Right ventricle myocardium inferior (tissue), 1 donor: ENCODE results near the gene LRRC3B. TPM values are rescaled to one million over a fixed set of nuclear protein-coding genes. Genes with fewer than 3 reads are reported as not detected.
"Not testable (repeated sequence)": the region's sequence is repeated elsewhere in the genome, so short reads cannot be mapped to it uniquely, and the experiment has no call there.

Experiments used
- ATAC-seq: fragments of 200-7000 bp; cut with Tn5 transposase; one replicate; pipeline ENCODE4 v1.9.1; 2020; ENCODE audit warnings: mild to moderate bottlenecking, moderate library complexity
- DNase-seq: peaks from one replicate; pipeline ENCODE4 v3.0.0; 2021; ENCODE audit errors: missing footprints
- intact Hi-C: fragments of 100-400 bp; cut with DNase I; formaldehyde crosslinking; loops from one replicate; pipeline ENCODE4 v1.11.0; 2022
- long read RNA-seq: library from polyadenylated mRNA; unstranded; transcript quantifications from one replicate; pipeline ENCODE4 v2.0.0, GENCODE V29; 2021
- total RNA-seq: library from RNA; stranded (reverse); fragmentation: NEBNext Ultra II Directional; extraction: Animal tissue kit (Norgen Biotek cat#: 25700); gene quantifications from one replicate; pipeline ENCODE4 v1.2.1, GENCODE V29; 2021
- donor health status: DM: no; HTN: yes; CAD: no; lungs with severe emphysema.

The LRRC3B gene
- total RNA-seq = 0.38 TPM
- long read RNA-seq = 0 reads

DNA sequence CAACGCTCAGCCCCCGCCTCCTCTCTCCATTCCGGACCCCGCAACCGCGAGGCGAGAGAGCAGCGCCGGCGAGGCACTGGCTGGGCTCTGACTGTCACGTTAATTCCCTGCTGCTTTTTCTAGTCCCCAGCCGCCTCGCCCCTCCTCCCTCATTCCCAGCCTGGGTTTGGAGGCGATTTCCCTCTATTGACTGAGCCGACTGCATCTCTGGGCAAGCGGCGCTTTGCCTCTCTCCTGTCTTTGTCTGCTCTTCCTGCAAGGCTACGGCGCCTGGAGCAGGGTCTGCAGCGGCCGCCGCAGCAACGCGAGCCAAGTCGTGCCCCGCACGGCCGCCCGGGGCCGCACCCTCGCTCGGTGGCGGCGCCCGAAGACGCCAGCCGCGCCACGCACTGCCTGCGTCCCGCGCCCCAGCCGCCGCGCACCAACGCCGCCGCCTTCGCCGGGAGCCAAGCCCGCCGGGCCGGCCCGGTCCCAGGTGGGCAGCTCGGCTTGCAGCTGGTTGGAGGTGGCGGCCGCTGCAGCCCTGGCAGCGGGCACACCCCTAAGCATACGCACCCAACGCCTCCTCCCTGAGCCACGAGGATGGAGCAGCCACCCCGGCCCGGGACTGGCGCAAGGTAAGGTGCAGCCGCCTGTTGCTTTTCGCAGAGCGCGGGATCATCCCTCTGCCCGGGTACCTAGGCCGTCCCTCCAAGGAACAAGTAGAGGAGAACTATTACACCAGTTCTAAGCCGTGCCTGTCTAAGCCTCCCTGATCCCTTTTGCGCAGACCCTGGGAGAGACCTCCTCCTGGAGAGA, at the start of gene LRRC3B:
Gene LRRC3B (plus strand): TSS at position 152 of the 798 bp plus-strand sequence. CDS start 86,901 bp downstream, outside the sequence.
- DNase-seq = no peak
- no peak for ATAC-seq
- intact Hi-C loops = no loop called here

GRCh38 chr3:26574766-26575165, 47.8 kb upstream of the LRRC3B start:
- intact Hi-C loops = no loop called here
- ATAC-seq (no peak), DNase-seq (no peak)

GRCh38 chr3:26579116-26579515, 43.5 kb upstream of the LRRC3B start:
- DNase-seq (no peak), ATAC-seq (no peak)
- intact Hi-C loops = no loop called here

DNA sequence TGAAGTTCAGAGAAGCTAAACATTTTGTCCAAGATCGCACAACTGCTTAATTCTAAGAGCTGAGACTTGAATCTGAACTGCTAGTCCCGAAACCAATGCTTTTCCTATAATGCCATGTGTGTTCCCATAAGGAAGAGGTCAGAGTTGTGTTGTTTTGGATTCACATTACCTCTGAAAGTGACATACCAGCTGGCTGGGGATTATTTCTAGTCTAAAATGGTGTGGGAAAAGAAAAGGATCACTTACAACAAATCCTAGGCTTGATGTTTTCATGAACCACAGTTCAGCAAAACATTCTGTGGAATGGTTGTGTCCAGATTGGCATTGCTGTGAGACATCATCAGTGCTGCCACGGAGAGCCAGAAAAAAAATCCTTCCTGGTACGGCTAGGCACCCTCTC, 35.0 kb upstream of the LRRC3B start:
- ATAC-seq (no peak), DNase-seq (no peak)
- intact Hi-C loops = no loop called here

GRCh38 chr3:26588931-26589330, 33.6 kb upstream of the LRRC3B start:
- DNase-seq = no peak
- intact Hi-C loops = no loop called here
- ATAC-seq = no peak

DNA sequence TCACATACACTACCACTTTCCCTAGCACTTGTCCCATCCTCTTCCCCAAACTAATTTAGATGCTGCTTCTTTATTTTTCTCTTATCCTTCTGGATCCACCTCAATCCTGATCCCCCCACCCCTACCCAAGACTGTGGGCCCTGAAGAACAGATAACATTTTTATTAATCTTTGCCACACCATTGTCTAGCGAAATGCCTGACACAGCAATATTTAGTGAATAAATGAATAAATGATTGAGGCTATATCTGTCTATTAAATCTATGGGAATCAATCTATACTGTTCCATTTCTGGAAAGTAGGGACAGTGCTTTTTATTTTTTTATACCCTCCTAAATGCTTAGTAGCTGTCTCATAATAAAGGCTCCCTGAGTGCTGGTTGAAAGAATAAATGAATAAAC, 32.9 kb upstream of the LRRC3B start:
- ATAC-seq (no peak), DNase-seq (no peak)
- intact Hi-C loops = no loop called here

GRCh38 chr3:26590919-26591484, 31.6 kb upstream of the LRRC3B start:
- no peak for DNase-seq
- intact Hi-C loops = no loop called here
- ATAC-seq = no peak

DNA sequence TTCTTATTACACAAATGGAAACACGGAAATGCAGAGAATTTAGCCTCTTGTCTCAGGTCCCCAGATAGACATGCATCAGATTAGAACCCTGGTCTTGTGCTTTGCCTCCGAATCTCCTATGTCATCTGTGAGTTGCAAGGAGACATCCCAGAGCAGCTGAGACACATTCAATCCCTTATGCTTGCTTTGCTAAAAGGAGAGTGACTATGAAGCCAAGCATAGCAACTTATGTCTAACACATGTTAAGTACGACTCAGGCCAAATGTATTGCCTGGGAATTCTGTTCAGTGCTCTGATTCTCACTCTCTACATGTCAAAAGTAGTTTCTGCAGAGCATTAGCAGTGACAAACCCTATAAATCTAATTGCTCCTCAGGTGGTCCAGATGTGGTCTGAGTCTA, 30.6 kb upstream of the LRRC3B start:
- intact Hi-C loops = no loop called here
- DNase-seq (no peak), ATAC-seq (no peak)

DNA sequence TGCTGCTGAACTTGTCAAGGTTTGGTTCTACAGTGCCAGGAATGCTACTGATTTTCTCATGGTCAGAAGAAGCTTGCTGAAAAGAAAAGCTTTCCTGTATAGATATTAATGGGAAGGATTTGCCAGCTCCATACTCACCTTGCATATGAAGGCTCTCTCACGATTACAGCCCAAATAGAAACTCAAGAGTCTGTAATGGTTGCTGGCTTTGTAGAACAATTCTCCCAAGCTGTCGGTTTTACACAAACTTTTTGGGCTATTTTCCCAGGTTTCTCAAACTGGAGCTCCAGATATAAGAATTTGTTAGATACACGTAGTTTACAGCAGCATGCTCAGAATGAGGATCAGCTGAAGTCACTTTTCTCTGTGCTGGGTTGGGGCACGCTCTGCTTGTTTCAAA, 30.1 kb upstream of the LRRC3B start:
- intact Hi-C loops = no loop called here

DNA sequence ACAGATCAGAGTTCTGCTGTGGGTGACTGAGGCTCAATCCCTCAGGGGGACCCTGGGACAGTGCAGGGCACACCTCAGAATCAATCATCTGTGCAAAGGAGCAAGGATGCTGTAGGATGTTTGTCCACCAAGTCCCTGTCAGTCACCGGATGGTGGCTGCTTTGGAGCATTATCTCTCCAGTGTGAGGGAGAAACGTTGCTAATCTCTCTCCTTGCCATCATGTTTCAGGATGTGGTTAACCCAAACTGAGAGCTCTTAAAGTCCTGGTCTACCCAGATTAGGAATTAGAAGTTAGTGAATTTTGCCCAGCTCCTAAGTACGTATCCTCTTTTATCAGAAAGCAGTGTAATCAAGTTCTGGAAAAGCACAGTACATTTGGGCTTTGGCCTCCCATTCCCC, 26.2 kb upstream of the LRRC3B start:
- ATAC-seq (no peak), DNase-seq (no peak)
- intact Hi-C loops = no loop called here

More for the DNA sequence above, 30.1 kb upstream of the LRRC3B start:
- ATAC-seq (no peak), DNase-seq (no peak)

DNA sequence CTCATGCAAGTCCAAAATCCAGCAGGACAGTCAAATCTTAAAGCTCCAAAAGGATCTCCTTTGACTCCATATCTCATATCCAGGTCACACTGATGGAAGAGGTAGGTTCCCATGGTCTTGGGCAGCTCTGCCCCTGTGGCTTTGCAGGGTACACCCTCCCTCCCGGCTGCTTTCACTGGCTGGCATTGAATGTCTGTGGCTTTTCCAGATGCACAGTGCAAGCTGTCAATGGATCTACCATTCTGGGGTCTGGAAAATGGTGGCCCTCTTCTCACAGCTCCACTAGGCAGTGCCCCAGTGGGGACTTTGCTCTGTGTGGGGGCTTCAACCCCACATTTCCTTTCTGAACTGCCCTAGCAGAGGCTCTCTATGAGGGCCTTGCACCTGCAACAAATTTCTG, 19.3 kb upstream of the LRRC3B start:
- intact Hi-C loops, ATAC-seq, DNase-seq: not testable (repeated sequence)

GRCh38 chr3:26603771-26604170, 18.8 kb upstream of the LRRC3B start:
- intact Hi-C loops, DNase-seq, ATAC-seq: not testable (repeated sequence)

DNA sequence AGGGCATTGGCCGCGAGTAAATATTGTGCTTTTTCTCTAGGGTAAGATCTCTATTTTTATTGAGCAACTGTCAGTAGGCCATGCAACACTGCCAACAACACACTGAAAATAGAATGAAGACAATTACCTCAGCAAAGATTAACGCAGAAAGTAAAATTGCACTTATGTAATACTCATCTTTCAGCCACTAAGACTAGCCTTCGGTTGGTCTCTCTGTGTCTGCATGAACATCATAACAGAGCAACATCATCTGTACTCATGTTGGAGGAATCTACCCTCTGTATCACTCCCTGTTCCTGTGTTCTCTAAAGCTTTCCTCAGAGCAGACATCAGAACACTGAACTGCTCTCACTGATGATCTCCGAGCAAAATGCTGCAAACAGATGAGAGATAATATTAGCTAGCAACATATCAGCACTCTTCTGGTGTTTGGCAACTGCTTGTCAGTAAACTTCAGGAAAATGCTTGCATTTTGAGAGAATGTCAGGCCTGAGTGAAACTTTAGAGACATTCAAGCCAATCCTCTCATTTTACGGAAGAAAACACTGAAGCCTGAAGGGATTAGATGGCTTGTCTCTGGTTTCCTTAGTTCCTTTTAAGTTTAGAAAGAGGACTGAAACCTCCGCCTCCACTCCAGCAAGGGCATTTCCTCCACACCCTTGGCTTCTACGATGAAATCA, 8.4 kb upstream of the LRRC3B start:
- intact Hi-C loops = no loop called here
- ATAC-seq = peak; percentile 52
- DNase-seq = no peak

DNA sequence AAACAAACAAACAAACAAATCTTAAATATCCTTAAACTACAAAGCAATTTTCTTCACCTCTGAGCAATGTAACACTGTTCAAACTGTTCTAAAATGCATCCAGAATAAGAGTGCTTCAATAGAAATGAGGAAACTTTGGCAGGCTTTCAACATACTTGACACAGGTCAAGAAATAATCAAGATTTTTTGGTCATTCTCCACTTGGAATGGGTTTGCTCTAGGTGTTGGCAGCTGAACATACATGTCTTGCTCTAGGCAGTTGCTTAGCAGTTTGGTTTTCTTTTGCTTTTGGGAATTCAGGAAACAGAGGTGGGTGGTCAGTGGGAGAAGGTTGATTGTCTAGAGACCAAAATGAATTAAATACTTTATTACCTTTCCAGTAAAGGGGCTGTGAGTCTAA, 1.4 kb upstream of the LRRC3B start:
- DNase-seq (no peak), ATAC-seq (no peak)
- intact Hi-C loops = no loop called here

DNA sequence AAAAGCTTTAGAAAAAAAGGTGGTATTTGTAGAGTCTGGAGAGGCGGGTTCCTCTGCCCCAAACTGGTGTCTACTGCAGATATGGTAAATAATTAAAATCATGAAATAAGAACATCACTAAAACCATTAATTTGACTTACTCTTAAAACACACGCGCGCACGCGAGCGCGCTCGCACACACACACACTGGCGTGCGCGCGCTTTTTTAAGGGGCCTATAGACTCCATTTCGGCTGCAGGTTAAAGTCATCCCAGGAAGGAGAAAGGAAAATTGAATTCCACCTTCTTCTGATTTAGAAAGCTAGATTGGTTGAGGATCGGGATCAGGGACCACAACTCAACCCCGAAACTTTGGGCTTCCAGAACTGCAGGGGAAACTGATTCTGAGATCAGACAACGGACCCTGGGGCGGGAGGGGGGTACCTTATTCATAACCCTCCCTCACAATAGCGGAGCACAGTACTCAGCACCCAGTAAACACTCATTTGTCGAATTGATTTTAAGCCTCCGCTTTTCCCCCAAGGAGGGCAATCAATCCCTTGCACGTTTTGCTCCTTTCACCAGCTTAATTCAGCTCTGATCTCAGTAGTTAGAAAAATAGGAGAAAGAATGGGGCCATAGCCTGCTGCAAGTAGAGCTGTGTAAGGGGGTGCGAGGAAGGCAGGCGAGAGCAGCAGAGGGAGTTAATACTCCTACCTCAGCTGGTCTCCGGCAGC, 509 bp upstream of the LRRC3B start:
- ATAC-seq = no peak
- intact Hi-C loops = no loop called here
- no peak for DNase-seq

DNA sequence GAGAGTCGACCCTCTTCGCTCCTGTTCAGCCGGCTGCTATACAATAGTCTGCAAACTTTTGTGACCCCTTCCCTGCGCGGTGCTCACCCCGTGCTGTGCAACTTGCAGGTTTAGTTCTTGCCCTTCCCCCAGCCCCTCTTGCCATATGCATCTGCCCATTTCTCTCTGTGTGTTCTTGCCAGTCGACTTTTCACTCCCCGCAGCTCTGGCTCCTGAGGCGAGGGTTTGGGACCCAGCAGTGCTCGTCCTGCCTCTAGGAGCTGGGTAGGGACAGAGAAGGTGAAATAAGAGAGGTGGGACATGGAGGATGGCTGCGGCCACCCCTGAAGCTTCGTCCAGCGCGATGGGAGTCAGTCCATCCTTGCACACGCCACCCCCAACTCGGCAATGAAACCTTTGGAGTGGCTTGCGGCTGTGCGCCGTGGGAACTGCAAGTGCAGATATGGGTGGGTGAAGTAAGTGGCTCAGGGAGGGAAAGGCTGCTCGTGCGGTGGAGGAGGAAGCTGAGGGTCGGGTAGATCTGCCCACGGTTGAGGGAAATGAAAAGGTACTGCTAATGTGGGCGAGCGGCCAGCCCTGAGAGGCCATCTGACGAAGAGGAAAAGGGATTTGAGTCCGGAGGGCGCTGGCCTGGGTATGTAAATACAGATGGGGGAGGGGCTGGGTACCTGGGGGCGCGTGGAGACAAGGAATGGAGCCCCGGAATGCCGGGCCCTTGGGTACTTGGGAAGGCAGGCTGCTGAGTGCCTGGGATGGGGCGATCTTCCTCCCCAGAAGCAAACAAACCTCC, 1.0 kb downstream of the LRRC3B start:
- no peak for DNase-seq
- ATAC-seq = no peak
- intact Hi-C loops = no loop called here

DNA sequence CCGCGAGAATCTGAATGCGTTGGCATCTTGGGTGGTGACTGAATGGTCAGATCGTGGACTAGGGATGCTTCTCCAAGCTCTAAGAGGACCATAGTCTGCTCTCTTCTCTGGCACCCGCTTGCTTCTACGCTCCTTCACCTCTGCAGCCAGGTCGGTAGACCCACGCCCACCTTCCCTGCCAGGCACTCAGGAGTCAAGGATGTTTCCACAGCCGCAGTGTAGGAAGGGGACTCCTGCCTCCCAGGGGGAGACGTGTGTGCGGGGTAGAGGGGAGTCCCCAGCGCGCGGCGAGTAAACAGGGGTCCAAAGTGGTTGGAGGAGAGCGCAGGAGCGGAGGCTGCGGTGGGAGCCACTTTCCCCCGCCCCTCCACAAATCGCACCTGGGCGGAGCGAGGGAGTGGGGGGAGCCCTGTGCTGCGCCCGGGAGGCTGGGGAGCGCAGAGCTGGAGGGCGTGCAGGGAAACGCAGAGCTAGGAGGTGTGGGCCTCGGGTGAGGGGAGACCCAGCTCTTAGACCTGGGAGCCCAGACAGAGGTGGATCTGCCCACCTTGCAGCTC, 1.7 kb downstream of the LRRC3B start:
- DNase-seq (no peak), ATAC-seq (no peak)
- intact Hi-C loops = no loop called here

DNA sequence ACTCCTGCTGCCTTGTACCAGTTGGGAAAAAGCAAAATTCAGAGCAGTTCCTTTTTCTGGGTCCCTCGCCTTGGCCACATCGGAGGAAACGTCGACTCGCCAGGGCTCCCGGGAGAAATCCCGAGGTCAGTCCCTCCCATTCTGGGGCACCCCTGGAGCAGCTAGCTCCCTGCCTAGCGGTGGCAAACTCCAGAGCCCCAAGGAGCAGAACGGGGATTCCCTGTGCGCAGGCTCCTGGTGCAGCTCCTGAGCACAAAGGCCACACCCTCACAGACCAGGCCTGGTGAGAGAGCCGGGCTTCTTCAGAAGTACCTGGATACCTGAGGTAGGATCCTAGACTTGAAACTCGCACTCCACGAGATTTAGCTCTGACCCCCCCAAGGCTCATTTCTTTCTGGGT, 2.6 kb downstream of the LRRC3B start:
- ATAC-seq (no peak), DNase-seq (no peak)
- intact Hi-C loops = no loop called here
